ENCODE measurements around the gene GSTA2.
"Not testable (repeated sequence)": the region's sequence is repeated elsewhere in the genome, so short reads cannot be mapped to it uniquely, and the experiment has no call there.

GSTA2 gene

DNA sequence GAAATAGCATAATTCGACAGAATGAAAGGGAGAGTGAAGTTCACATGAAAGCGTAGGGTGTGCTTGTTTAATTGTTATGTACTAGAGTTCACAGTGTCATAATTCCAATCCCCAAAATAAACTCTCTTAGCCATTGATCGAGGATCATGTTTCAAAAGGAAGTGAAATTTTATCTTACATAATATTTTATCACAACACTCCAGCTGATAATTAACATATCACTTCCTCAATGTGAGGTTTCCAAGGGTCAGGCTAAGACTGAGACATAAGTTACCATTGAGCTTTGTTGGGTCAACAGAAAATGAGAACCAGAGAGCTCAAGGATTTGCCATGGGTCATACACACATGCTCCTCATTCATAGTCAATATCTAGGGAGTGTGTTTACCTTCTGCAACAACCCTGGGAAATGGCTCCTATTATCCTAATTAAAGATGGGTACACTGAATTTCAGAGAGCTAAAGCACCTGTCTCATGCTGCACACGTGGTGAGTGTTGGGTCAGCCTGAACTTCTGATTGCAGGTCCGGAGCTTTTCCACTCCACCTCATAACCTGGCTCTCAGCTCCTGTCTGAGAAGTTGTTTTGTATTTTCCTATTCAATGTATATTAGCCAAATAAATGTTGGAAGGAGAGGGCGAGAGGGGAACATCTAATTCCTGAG lies 3.0 kb downstream of the GSTA2 start:
- DNase-seq (ENCODE audit: low read depth in 3 of 3), result no peak

DNA sequence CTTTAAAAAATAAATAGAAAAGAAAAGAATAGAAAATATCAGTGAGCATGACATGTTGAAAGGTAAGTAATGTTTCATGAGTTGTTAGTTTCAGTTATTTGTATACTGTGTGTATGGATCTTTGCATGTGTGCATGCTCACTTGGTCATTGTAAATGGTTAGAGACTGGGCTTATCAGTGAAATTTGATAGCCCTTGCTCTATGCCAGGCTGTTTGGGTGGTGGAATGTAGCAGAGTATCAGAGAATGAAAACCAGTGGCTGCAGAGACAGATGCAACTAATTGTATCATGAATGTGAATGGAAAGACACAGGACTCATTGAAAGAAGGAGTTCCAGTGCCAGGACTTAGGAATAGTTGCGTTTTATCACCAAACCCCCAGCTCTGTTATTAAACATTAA lies 4.2 kb downstream of the GSTA2 start:
- no peak for DNase-seq (ENCODE audit: low read depth in 3 of 3)

DNA sequence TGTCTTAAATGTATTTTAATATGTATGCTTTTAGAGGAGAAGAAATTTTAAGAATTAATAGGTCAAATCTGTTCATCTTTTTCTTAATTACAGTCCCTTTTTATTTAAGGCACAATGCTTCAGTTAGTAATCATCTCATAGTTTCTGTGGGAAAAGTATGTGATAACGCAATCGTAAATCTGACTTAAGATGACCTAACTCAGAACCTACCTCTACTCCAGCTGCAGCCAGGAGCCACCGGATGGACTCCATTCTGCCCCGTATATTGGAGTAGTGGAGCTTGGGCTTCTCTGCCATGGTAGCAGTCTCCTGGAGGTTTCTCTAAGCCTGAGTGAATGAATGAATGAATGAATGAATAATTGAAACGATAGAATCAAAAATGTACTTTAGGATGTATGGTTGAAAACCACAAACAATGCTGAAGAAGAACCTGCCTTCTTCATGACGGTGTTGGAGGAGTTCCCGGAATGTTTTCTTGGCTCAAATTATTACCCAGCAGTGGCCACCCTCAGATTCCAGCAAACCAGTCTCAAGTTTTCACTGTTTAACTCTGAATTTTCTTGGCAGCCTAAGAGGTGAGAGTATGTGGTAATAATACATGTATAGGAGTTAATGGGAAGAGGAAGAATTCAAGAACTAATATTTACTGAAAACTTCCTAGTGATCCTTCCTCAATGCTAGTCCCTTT lies 5.5 kb downstream of the GSTA2 start:
- not testable (repeated sequence) for DNase-seq (ENCODE audit: low read depth in 3 of 3)

DNA sequence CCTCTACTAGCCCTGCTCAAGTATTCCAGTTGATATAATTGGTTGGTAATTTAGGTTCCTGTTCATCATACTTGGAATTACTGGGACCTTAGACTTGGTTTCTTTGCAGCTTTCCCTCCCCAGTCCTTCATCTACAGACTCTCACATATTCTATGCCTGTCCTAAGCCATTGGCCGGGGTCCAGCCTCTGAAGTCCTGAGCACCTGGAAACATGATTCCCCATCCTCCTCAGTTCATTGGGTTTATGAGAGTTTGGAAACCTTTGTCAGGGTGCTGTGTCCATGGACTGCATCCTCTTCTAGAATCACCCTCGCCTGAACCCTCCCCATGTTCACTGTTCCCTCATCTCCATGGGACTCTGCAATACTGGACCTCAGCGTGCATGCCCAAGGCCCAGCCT lies 8.8 kb downstream of the GSTA2 start:
- DNase-seq (ENCODE audit: low read depth in 3 of 3), result no peak

DNA sequence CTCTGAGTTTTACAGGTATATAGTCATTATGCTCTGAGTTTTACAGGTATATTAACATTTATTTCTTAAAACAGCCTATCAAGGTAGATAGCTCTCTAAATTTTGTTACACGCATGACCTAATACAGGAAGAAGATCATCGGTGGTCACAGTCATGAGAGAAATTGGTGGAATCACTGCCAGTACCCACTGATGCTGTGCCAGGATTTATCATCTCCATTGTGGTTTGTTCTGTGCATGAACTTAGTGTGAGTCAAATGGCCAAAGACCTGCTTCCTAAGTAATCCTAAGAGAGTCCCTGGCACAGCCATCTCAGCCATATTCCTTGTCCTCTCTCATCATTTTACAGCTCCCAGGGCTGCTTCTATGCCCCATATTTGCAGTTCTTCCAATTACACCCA lies 10.1 kb downstream of the GSTA2 start:
- not testable (repeated sequence) for DNase-seq (ENCODE audit: low read depth in 3 of 3)

DNA sequence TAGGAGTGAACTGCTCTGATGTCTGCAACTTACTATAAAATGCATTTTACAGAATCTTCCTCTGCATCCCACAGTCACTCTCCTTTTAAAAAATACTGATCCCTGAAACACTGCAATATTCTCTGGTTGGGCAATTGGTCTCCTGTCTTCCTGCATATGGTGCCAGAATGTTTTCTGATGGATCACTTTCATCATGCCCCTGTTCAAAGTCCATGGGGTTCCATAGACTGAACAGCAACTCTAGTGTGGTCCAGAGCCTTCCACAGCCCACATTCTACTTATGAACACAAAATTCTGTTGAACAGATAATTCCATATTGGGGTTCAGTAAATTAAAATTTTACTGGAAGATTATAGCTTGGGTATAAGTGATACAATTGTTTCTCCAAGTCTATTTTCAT lies 11.0 kb downstream of the GSTA2 start:
- no peak for DNase-seq (ENCODE audit: low read depth in 3 of 3)

DNA sequence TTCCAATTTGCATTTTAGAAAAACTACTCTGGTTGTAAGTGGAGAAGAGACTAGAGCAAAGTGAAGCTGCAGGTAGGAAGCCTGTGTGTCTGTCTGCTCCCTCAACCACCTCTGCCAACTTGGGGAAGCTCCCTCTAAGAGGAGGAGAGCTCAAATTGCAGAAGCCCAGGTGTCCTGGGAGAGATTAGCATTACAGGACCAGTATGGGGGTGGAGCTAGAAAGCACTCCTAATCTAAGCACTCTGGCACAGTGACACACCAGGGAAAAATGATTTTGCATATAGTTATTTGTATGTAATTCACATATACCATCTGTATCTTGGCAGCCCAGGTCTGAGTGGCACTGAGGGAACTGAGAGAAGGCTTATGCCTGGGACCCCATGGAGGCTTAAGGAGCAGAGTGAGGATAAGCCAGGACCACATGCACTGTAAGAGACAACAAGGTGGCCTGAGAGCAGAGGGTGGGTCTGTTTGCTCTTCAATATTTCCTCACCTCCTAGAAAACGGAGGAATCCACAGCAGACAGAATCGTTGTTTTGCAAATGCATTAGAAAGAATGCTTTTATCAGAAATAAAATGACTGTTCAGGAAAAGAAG lies 13.6 kb downstream of the GSTA2 start:
- no peak for DNase-seq (ENCODE audit: low read depth in 3 of 3)

DNA sequence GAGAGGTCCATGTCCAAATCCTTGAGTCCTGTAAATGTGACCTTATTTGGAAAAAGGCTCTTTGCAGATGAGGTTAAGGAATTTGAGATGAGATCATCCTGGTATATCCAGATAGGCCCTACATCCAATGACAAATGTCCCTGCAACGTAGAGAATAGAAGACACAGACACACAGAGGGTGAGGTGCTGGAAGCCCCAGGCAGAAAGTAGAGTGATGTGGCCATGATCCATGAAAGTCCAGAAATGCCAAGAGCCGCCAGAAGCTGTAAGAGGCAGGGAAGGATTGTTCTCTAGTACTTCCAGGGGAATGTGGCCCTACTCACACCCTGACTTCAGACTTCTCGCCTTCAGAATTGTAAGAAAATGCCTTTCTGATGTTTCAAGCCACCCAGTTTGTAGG lies 16.0 kb downstream of the GSTA2 start:
- DNase-seq (ENCODE audit: low read depth in 3 of 3), result not testable (repeated sequence)

DNA sequence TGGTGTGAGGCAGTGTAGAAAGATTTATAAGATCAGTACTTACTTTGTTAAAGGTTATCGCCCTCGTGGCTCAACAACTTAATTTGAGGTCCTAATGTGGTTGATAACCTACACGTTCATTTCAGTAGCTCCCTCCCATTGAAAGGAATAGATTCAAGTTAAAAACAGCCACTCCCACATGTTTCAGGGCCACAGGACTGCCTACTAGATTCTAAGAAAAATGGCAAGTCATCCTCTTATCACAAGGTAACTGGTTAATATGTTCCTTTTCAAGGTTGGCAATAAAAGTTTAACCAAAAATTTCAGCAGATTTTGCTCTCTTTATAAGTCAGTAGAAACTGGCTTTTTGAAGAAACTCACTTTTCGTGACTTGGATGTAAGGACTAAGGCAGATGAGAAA lies 17.1 kb downstream of the GSTA2 start:
- no peak for DNase-seq (ENCODE audit: low read depth in 3 of 3)

DNA sequence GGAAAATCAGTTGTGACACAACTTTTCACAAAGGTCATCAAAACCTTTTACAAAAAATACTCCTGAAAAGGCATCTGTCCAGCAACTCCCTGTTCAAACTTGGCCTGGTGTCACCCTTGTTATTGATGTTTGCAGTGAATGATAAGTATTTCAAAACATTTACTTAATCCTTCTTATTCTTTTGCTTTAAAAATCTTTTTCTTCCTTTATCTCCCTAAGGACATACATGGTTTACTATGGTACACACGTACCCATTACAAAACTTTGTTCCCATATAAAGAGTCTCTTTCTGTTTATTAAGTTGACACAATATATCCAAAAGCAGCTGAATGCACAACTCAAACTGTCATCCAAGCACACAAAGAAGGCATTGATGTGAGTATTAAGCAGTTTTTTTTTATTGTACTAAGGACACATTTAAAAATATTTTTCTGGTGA lies 17.5 kb downstream of the GSTA2 start:
- DNase-seq (ENCODE audit: low read depth in 3 of 3), result no peak

DNA sequence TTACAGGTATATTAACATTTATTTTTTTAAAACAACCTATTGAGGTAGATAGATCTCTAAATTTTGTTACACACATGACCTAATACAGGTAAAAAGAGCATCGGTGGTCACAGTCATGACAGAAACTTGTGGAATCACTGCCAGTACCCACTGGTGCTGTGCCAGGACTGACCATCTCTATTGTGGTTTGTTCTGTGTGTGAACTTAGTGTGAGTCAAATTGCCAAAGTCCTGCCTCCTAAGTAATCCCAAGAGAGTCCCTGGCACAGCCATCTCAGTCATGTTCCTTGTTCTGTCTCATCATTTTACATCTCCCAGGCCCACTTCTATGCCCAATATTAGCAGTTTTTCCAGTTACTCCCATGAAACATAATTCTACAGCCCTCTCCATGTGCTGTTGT lies 21.4 kb downstream of the GSTA2 start:
- no peak for DNase-seq (ENCODE audit: low read depth in 3 of 3)

DNA sequence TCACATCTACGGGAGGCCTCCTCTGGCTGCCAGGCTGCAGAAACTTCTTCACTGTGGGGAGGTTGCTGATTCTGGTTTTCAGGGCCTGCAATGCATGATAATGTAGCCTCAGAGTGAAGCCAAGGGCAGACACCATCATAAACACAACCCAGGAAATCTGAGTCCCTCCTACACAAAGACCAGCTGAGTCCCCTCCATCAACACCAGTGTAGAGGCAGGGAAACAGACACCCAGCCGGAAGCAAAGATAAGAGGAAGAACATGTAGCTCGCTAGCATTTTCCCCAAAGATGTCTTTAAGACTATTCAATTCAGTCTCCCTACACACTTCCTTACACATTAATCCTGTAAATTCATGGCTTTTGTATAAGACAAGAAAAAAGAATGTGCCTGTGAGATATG lies 23.6 kb downstream of the GSTA2 start:
- no peak for DNase-seq (ENCODE audit: low read depth in 3 of 3)

DNA sequence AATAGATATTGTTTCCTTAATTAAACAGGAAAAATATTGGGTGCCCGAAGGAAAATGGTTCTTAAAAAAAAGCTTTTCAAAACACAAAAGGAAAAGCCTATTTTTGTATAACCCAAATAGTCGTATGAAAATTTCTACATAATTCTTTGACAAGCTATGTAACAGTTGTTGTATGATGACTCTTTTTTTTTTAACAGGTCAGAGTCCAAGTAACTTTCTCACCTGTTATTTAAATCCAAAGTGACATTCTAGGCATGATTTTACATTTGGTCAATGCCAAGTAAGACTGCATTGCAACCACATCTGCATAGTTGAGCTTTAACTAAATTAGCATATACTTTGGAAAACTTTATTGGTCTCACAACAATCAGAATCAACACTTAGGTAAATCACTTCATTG lies 24.1 kb downstream of the GSTA2 start:
- DNase-seq (ENCODE audit: low read depth in 3 of 3), result no peak

DNA sequence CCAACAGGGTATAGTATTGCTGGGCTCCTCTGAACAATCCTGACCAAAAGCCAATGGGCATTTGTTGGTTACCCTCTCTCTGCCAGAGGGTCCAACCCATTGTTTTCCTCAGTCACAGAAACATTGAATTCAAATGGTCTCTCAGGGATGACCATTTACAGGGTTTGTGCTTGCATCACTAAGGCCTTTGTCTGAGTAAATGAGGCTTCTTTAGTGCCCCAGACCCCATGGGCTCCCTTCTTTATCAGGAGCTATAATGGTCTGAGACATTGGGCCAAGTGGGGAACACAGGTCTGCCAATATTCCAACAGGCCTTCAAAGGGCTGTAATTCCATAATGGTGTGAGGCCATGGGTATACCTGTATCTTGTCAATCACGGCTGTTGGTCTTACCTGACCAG lies 27.1 kb downstream of the GSTA2 start:
- DNase-seq (ENCODE audit: low read depth in 3 of 3), result no peak

DNA sequence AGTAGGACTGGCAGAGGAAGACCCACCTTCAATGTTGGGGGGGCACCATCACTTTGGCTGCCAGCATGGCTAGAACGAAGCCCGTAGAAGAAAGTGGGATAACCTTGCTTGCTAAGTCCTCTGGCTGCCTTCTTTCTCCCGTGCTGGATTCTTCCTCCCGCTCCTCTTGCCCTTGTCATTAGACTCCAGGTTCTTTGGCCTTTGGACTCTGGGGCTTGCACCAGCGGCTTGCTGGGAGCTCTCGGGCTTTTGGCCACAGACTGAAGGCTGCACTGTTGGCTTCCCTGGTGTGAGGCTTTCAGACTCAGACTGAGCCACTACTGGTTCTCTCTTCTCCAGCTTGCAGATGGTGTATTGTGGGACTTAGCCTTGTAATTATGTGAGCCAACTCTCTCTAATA lies 28.2 kb downstream of the GSTA2 start:
- no peak for DNase-seq (ENCODE audit: low read depth in 3 of 3)

DNA sequence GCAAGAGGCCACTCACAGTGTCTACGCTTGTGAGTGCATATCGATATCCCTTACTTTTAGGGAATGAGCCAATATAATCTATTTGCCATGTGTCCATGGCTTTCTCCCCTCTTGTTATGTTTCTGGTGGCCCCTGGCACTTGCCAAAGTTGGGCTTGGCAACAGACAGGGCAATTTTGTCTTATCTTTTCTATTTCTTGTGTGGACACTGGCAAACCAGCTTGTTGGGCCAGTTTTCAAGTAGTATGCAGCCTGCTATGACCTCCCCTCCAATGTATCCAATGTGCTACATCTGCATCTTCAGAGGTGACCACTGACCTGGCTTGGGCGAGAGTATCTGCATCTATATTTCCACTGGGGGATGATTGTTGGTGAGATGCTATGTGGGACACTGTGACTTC lies 29.2 kb downstream of the GSTA2 start:
- no peak for DNase-seq (ENCODE audit: low read depth in 3 of 3)

DNA sequence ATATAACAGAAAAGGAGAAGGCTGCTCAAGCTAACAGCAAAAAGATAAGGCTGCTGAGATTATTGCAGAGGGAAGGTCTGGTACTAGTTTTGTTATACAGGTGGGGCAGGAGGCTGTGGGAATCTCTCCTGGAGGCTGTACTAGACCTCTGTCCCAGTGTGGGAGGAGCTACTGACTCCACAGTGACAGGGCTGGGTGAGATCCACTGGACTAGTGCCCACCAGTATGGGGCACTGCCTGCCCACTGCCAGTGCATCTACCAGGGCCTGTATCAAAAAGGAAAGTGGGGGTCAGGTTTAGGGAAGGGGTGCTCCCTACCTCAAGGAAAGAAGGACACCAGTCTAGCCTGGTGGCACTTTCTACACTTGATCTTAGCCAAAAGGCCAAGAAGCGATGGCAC lies 30.1 kb downstream of the GSTA2 start:
- DNase-seq (ENCODE audit: low read depth in 3 of 3), result no peak

DNA sequence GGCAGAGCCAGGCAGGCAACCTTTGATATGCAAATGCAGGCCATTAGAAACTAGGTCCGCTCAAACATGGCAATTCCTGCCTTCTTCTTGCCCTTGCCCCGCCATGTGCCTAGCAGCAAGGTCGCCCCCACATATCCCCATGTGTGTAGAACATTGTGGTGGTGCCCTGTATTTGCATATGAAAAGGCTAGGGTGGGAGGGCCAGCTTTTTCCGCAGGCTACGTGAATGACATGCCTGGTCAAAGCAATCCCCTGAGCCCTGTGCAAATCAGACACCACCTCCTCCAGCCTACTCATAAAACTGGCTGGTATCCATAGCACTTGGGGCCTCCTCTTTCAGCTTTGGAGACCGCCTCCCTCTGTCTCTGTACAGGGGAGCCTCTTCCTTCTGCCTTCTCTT lies 31.6 kb downstream of the GSTA2 start:
- no peak for DNase-seq (ENCODE audit: low read depth in 3 of 3)

DNA sequence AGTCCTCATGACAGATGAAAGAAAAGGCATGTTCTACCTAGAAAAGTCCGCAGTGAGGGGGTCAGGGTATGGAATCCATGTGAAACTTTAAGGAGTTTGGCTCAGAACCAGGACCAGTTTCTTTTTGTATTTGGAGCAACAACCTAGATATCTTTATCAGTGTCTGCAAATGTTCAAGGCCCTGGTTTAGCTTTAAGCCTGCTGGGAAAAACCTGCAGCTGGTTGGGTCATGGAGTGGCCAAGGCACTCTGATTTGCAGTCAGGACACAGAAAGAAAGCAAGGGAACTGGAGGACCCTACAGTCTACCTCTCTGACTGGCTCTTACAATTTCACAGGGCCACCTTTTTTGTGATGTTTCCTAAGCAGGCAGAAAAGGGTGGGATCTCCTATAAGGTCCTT lies 33.7 kb downstream of the GSTA2 start:
- no peak for DNase-seq (ENCODE audit: low read depth in 3 of 3)

DNA sequence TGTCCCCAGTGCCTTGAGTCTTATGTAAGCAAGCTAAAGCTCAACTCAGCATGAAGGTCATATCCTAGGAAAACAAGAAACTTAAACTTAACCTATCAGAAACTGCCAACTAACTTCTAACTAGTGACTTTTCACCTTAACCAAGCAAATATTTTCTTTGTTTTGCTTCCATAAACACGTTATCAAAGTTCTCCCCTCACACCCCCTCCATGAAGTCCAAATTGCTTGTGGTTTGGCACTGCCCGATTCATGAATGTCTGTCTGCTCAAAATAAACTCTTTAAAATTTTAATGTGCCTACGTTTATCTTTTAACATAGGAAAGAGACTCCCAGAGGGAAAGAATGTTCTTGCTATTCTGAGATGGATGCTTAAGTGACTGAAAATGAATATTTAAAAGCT lies 34.9 kb downstream of the GSTA2 start:
- DNase-seq (ENCODE audit: low read depth in 3 of 3), result no peak

DNA sequence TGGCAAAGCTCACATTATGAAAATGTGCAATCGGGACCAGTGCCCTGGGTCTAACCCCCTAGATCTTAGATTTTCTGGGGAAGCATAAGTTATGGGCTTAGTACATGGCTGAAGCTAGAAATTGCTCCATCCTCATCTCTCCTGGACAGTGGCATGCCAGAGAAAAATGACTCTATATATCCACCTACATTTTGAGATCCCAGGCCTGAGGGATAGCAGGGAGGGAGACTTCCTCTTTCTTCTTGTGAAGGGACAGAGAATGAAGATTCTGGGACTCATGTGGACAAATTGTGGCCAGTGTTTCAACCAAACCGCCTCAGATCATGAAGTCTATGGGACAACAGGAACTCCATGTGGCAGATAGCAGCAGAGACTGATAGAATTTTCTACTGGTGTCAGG lies 35.4 kb downstream of the GSTA2 start:
- no peak for DNase-seq (ENCODE audit: low read depth in 3 of 3)

DNA sequence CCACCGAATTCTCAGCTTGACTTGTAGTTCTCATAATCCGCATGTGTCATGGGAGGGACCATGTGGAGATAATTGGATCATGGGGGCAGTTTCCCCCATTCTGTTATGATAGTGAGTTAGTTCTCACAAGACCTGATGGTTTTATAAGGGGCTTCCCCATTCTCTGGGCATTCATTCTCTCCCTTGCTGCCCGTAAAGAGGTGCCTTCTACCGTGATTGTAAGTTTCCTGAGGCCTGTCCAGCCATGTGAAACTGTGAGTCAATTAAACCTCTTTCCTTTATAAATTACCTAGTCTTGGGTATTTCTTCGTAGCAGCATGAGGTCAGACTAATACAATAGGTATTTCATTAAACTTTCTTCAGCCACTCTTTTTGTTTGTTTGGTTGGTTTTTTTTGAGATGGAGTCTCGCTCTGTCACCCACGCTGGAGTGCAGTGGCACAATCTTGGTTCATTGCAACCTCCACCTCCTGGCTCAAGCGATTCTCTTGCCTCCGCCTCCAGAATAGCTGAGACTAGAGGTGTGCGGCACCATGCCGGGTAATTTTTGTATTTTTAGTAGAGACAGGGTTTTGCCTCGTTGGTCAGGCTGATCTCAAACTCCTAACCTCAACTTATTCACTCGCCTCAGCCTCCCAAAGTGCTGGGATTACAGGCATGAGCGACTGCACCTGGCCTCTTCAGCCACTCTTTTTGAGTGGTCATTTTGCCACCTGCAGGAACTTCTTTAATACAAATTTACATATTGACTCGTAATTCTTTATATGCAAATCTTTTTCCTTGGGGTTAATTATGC lies 36.3 kb downstream of the GSTA2 start:
- no peak for DNase-seq (ENCODE audit: low read depth in 3 of 3)

DNA sequence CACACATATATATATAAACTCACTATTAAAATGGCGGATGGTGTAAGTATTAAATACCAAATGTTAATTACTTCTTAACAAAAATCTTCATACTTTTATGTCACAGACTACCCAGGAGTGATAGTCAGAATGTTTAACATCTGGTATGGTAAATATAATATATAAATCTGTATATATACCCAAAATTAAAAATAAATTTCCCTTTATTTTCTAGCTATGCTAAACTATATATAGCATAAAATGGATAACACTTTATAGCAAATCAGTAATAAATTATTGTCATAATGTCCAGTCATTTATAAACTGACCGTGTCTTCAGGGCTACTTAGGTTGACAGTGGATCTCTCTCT lies 37.1 kb downstream of the GSTA2 start:
- DNase-seq (ENCODE audit: low read depth in 3 of 3), result no peak

Data from stimulated activated CD4-positive, alpha-beta T cell treated with anti-CD3 and anti-CD28 coated beads, TNF-alpha, amount 100 ng/mL, for 24 hours (primary cell).